Kidney tubule cell (primary cell): ENCODE results near the gene CDH12.
"Not testable (repeated sequence)": the region's sequence is repeated elsewhere in the genome, so short reads cannot be mapped to it uniquely, and the experiment has no call there.

Experiments used
- DNase-seq: peaks from one replicate; pipeline ENCODE4 v3.0.0-alpha.2; 2018; ENCODE audit warnings: low spot score

Gene CDH12

DNA sequence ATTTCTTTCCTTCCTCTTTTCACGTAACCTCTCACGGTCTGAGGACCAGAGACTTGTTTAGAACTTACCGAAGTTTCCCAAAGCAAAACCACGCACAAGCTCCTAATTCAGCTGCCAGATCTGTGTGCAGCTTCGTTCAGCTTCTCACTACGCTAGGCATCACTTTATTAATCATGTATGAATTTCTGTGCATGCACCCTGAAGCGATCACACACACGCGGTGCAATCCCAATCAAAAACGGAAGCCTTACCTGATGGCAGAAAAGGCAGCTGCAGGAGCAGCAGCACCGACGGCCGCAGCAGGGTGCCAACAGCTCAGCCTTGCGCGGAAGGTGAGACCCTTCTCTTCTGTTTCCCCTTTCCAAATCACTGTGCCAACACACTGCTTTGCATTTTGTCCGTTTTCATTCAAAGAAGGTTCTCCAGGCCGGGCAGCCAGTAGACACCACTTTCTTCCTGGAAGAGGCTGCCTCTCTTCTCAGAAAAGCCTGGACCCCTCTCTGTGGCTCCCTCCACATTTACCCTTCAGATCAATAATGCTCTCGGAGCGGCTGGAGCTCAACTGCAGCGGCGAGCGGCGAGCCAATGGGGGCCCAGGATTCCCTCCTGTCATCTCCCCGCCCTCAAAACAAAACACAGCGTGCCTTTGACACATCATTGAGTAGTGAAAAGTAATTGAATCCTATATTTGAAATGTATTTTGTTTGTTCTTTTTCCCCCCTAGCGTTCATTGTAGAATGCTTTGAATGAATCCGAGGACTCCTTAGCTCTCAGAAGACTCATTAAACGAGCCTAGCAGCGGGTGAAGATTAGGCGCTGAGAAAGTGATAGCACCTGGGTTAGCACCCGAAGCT is at the start of gene CDH12:
CDH12 (minus strand) TSS at position 538 of the 854 bp plus-strand sequence.
- peak; percentile 1 for DNase-seq

DNA sequence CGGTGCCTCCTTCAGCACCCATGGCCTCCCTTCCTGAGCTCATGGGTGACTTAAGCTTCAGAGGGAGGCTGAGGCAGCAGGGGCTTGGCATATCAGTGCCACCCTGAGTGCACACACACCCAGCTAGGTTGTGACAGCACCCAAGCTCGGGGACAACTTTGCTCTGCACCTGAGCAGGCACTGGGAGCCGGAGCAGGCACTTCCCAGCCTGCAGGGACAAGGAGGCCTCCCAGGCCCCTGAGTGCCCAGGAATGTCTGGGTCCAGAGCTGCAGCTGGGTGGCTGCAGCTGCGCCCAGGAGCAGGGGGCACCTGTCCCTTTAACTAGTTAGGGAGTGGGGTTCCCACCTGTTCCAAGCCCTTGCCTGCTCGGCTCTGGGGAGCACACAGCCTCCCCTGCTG is 48.7 kb upstream of the CDH12 start:
- DNase-seq = no peak

- no peak for DNase-seq
Observed at GRCh38 chr5:22900801-22901310, 47.7 kb upstream of the CDH12 start.

- DNase-seq = no peak
Observed at GRCh38 chr5:22899341-22899740, 46.2 kb upstream of the CDH12 start.

DNA sequence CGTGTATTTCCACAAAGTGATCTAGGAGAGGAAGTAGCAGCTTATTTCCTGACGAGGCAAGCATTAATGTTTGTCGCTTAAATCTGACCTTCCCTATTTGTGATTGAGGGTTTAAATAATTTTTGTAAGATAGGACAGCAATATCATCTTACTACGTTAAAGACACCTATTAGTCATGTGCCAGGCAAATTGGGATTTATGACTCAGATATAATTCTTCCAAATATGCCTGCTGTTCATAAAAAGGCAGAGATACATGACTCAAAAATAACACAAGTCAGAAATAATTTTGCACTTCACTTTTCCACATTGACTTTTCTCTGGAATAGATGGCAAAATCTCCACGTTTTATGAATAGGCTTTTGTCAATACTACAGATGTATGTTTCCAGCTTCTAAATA is 43.0 kb upstream of the CDH12 start:
- no peak for DNase-seq

DNA sequence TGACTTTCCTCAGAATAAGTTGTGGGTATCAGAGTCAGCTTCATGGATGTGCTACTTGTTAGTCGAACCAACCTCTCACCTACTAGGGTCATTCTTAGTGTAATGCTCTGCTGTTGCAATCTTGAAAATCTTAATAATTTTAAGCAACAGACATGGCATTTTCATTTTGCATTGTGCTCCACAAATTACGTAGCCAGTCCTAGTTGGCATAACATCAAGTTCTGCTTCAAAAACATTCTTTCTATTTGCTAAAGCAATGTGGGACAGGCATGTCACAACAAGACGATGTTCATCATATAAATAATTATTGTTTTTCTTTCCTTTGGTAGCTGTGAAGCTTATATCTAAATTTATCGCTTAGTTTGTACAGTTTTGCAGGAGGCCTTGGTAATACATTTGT is 39.3 kb upstream of the CDH12 start:
- DNase-seq = no peak

DNA sequence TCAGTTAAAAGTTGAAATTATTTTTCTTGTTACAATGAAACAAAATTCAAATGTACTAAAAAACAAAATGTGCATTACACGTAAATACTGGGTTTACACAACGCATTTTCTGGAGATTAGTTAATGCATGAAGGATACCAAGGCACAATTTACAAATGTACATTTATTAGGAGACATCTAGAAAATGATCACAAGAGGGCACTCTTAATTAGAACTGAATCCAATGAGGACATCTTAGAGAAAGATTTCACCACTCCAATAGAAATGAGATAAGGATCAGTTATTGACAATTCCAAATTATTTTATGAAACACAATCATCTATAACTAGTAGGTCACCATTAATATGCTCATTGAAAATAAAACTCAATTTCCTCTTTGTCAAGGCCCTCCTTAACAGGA is 36.6 kb upstream of the CDH12 start:
- DNase-seq = no peak

DNA sequence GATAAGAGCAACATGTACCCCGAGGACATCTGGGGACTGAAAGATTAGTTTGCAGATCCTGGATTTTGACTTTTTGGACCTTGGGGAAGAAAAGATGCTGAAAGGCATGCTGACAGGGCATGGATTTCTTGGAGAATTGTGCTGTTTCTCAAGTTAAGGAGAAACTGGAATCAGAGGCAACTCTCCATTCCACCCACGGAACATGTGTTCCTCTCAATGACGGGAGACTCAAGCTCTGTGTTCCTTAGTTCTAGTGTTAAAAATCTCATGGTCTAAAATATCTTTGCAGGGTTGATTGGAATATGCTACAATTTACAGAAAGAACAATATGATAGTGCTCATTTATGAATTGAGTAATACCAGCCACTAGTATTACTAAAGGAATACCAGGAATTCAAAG is 34.4 kb upstream of the CDH12 start:
- DNase-seq = no peak

- DNase-seq = not testable (repeated sequence)
Observed at GRCh38 chr5:22858911-22859310, 5.8 kb upstream of the CDH12 start.

GRCh38 chr5:22855824-22856223 is 2.7 kb upstream of the CDH12 start:
- DNase-seq = no peak

- DNase-seq = no peak
Observed at GRCh38 chr5:22850981-22851380, 2.2 kb downstream of the CDH12 start.

GRCh38 chr5:22846693-22847092 is 6.5 kb downstream of the CDH12 start:
- no peak for DNase-seq

GRCh38 chr5:22844636-22845035 is 8.5 kb downstream of the CDH12 start:
- DNase-seq = no peak

DNA sequence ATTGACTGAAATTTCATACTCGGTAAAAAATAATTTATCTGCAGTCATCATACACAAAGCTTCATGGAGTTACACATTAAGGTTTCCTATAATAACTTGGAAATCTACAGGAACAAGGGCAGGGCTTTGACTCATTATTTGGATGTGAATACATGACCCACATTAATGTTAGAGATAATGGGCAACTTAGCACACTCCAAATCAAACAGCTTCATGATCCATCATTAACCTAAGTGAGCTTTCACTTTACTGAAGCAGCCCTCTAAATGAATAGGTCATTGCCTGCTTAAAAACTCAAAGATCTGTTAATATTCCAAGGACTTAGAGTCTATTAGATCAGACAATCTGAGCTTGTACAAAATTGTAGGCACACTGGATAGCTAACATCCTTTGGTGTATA is 9.0 kb downstream of the CDH12 start:
- no peak for DNase-seq

GRCh38 chr5:22842574-22842973 is 10.6 kb downstream of the CDH12 start:
- DNase-seq = no peak

- no peak for DNase-seq
Observed at GRCh38 chr5:22837803-22838202, 15.3 kb downstream of the CDH12 start.

- no peak for DNase-seq
Observed at GRCh38 chr5:22835686-22836085, 17.5 kb downstream of the CDH12 start.

DNA sequence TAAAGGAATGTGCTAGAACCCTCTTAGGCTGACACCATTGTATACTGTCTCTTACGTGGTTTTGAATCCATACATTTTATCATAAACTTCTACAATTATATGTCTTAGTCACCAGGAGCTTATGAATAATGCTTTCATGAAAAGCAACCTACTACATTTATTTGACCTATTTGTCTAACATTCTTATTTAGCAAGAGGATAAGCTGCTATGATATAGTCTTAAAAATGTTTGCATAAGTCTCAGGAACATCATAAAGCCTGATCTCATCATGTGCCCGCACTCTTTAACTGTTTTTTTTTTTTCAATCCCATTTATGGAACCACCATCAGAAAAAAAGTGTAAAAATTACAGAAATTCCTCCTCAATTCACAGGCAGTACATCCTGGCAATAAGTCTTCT is 59.7 kb downstream of the CDH12 start:
- DNase-seq = no peak

GRCh38 chr5:22787807-22788206 is 65.3 kb downstream of the CDH12 start:
- DNase-seq = no peak

DNA sequence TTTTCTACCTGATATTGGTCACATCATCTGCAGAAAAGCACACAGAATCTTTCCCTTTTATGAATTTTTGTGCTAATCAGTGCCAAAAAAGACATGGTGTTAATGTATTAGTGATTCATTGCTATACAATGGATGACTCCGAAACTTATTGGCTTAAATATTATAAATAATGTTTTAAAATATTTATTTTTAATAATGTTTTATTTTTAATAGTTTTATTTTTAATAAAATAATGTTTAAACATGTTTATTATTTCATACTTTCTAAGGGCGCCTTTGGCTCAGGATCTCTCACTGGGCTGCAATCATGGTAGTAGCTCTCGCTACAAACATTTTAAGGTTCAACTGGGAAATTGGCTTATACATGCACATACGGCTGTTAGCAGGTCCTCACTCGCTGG is 65.7 kb downstream of the CDH12 start:
- no peak for DNase-seq

DNA sequence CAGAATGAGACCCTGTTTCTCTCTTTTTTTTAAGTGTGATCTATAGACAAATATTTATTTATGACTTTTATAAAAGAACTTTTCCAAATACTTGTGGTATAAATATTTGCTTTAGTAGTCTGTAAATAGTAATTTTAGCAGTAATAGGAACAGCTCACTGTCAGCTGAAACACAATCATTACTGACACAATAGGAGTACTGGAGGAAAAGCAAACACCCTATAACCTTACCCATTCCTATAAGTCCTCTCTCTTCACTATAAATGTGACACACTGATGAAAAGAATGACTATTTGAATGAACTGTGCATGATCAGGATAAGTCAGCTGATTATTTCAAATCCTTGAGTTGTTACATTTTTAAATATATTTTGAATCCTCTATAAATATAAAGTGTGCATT is 72.4 kb downstream of the CDH12 start:
- no peak for DNase-seq

- DNase-seq = no peak
Observed at GRCh38 chr5:22779499-22779898, 73.6 kb downstream of the CDH12 start.

DNA sequence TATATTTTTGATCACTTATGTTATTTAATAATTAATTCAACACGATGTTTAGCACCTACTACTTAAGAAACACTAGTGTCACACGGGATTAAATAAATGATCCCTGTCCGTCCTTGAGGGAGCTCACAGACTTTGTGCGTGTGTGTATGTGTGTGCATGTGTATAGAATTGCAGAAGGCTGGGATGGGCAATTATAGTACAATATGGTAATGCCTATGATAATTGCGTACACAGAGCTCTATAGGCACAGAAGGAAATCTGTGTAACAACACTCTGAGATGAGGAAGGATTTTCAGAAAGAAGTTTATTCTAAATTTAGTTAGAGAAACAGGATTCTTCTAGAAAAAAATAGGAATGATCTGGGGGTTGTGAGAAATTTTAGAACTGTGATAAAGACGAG is 76.9 kb downstream of the CDH12 start:
- no peak for DNase-seq

- not testable (repeated sequence) for DNase-seq
Observed at GRCh38 chr5:22774214-22774613, 78.9 kb downstream of the CDH12 start.
